Activated CD4-positive, alpha-beta T cell treated with anti-CD3 and anti-CD28 coated beads, Interleukin-2, amount 10 ng/mL, durations not matched to agents 7 days and 5 days (primary cell): Measurements from ENCODE around the gene LRRC8C. TPM values are rescaled to one million over a fixed set of nuclear protein-coding genes. Genes with fewer than 3 reads are reported as not detected.

Experiments used
- CTCF ChIA-PET: fragments of 350-600 bp; sonication (Branson Sonifier 250); formaldehyde crosslinking; loops from one replicate; lab custom pipeline; 2021; ENCODE audit warnings: antibody characterized with exemption; lab: Charles Lee
- POLR2A ChIA-PET: fragments of 350-600 bp; sonication (Branson Sonifier 250); formaldehyde crosslinking; loops from one replicate; lab custom pipeline; 2021; ENCODE audit warnings: antibody characterized with exemption; lab: Charles Lee
- DNase-seq: peaks from one replicate; pipeline ENCODE4 v3.0.0-alpha.2; 2020
- H3K27ac Mint-ChIP-seq: one replicate; pipeline ENCODE4 v1.8.0; 2021; ENCODE audit warnings: mild to moderate bottlenecking, moderate library complexity, mixed read lengths
- H3K27me3 Mint-ChIP-seq: one replicate; pipeline ENCODE4 v1.8.0; 2021; ENCODE audit warnings: mixed read lengths
- H3K36me3 Mint-ChIP-seq: one replicate; pipeline ENCODE4 v1.8.0; 2021; ENCODE audit warnings: low read depth, mixed read lengths
- H3K4me1 Mint-ChIP-seq: one replicate; pipeline ENCODE4 v1.8.0; 2021; ENCODE audit warnings: mixed read lengths
- H3K4me3 Mint-ChIP-seq: one replicate; pipeline ENCODE4 v1.8.0; 2021; ENCODE audit warnings: mild to moderate bottlenecking, moderate library complexity, mixed read lengths
- H3K9me3 Mint-ChIP-seq: one replicate; pipeline ENCODE4 v1.8.0; 2021; ENCODE audit warnings: mixed read lengths
- total RNA-seq, 2 experiments: library from RNA; stranded (reverse); gene quantifications; one replicate each; pipeline ENCODE4 v1.2.3, GENCODE V29; 2021

Gene LRRC8C
- total RNA-seq, 2 experiments from 2014 or later: 45.0 to 55.2 TPM

GRCh38 chr1:89686520-89686919, 53.6 kb downstream of the LRRC8C start:
- Mint-ChIP-seq H3K4me1 (peaks cover 54% of the 10 kb centered on the region), H3K27me3 (no peaks in the 10 kb centered on the region), H3K36me3 (peaks cover 83% of the 10 kb centered on the region), H3K4me3 (no peak overlapping the region), H3K27ac (no peak overlapping the region), H3K9me3 (peaks cover 3% of the 10 kb centered on the region)
- ChIA-PET CTCF (interaction anchor here (0.7 to 1.4 kb wide), 5 partner anchors 10 to 105 kb away, joined by 3 to 4 read pairs (median 3); no protein-coding TSS in a partner anchor), POLR2A (no interaction called here)
- no peak for DNase-seq

- Mint-ChIP-seq H3K36me3 (peaks cover 79% of the 10 kb centered on the region), H3K4me3 (no peak overlapping the region), H3K27me3 (no peaks in the 10 kb centered on the region)
Observed at GRCh38 chr1:89687254-89687653, 54.3 kb downstream of the LRRC8C start.

GRCh38 chr1:89688607-89689006, 55.7 kb downstream of the LRRC8C start:
- Mint-ChIP-seq H3K36me3 (peaks cover 84% of the 10 kb centered on the region), H3K27me3 (no peaks in the 10 kb centered on the region), H3K9me3 (peaks cover 3% of the 10 kb centered on the region), H3K4me1 (peaks cover 69% of the 10 kb centered on the region), H3K27ac (peak overlapping the region; percentile 21), H3K4me3 (no peak overlapping the region)
- POLR2A ChIA-PET: no interaction called here
- CTCF ChIA-PET: interaction anchor here (0.7 kb wide), 1 partner anchor 14 kb away, joined by 3 read pairs; no protein-coding TSS in a partner anchor
- no peak for DNase-seq

More at GRCh38 chr1:89687254-89687653, 54.3 kb downstream of the LRRC8C start:
- peaks cover 3% of the 10 kb centered on the region for H3K9me3 Mint-ChIP-seq
- H3K27ac Mint-ChIP-seq: peak overlapping the region; percentile 13
- H3K4me1 Mint-ChIP-seq: peaks cover 60% of the 10 kb centered on the region
- ChIA-PET POLR2A (no interaction called here), CTCF (interaction anchor here (1.2 to 1.4 kb wide), 2 partner anchors 9 to 23 kb away, joined by 3 read pairs; no protein-coding TSS in a partner anchor)
- DNase-seq: no peak

- Mint-ChIP-seq H3K4me3 (no peak overlapping the region), H3K9me3 (peaks cover 3% of the 10 kb centered on the region), H3K27ac (peak overlapping the region; percentile 4), H3K36me3 (peaks cover 88% of the 10 kb centered on the region), H3K27me3 (no peaks in the 10 kb centered on the region), H3K4me1 (peaks cover 74% of the 10 kb centered on the region)
- ChIA-PET CTCF (no interaction called here), POLR2A (no interaction called here)
- no peak for DNase-seq
Observed at GRCh38 chr1:89689234-89689633, 56.3 kb downstream of the LRRC8C start.

GRCh38 chr1:89690595-89690994, 57.7 kb downstream of the LRRC8C start:
- Mint-ChIP-seq H3K9me3 (peaks cover 3% of the 10 kb centered on the region), H3K27ac (no peak overlapping the region), H3K4me3 (no peak overlapping the region), H3K36me3 (peaks cover 83% of the 10 kb centered on the region), H3K4me1 (peaks cover 71% of the 10 kb centered on the region), H3K27me3 (no peaks in the 10 kb centered on the region)
- ChIA-PET POLR2A (no interaction called here), CTCF (no interaction called here)
- DNase-seq: no peak

GRCh38 chr1:89692601-89693521, 59.9 kb downstream of the LRRC8C start:
- ChIA-PET POLR2A (no interaction called here), CTCF (interaction anchor here (1.2 to 3.3 kb wide), 3 partner anchors 10 to 70 kb away, joined by 3 to 8 read pairs (median 3); no protein-coding TSS in a partner anchor)
- H3K36me3 Mint-ChIP-seq: peaks cover 81% of the 10 kb centered on the region
- peak overlapping the region; percentile 11 for H3K27ac Mint-ChIP-seq
- peaks cover 76% of the 10 kb centered on the region for H3K4me1 Mint-ChIP-seq
- H3K9me3 Mint-ChIP-seq: no peaks in the 10 kb centered on the region
- DNase-seq: no peak
- H3K27me3 Mint-ChIP-seq: no peaks in the 10 kb centered on the region
- no peak overlapping the region for H3K4me3 Mint-ChIP-seq

- POLR2A ChIA-PET: no interaction called here
- no peak overlapping the region for H3K4me3 Mint-ChIP-seq
- no peak for DNase-seq
Observed at GRCh38 chr1:89695847-89696246, 62.9 kb downstream of the LRRC8C start.

GRCh38 chr1:89697383-89697782, 64.5 kb downstream of the LRRC8C start:
- Mint-ChIP-seq H3K27me3 (no peaks in the 10 kb centered on the region), H3K36me3 (peaks cover 86% of the 10 kb centered on the region), H3K9me3 (peaks cover 4% of the 10 kb centered on the region), H3K4me1 (peaks cover 77% of the 10 kb centered on the region), H3K4me3 (no peak overlapping the region), H3K27ac (peak overlapping the region; percentile 90)
- POLR2A ChIA-PET: no interaction called here
- CTCF ChIA-PET: no interaction called here
- DNase-seq: no peak

More at GRCh38 chr1:89695847-89696246, 62.9 kb downstream of the LRRC8C start:
- Mint-ChIP-seq H3K27me3 (no peaks in the 10 kb centered on the region), H3K36me3 (peaks cover 82% of the 10 kb centered on the region), H3K4me1 (peaks cover 82% of the 10 kb centered on the region), H3K9me3 (peaks cover 4% of the 10 kb centered on the region), H3K27ac (peak overlapping the region; percentile 57)
- CTCF ChIA-PET: interaction anchor here (0.9 to 1.6 kb wide), 7 partner anchors 8 to 67 kb away, joined by 3 to 6 read pairs (median 3); no protein-coding TSS in a partner anchor

- DNase-seq: no peak
- Mint-ChIP-seq H3K4me1 (peaks cover 75% of the 10 kb centered on the region), H3K27ac (peak overlapping the region; percentile 90), H3K4me3 (no peak overlapping the region), H3K9me3 (peaks cover 4% of the 10 kb centered on the region), H3K27me3 (no peaks in the 10 kb centered on the region), H3K36me3 (peaks cover 84% of the 10 kb centered on the region)
- POLR2A ChIA-PET: interaction anchor here (0.7 kb wide), 1 partner anchor 67 kb away, joined by 3 read pairs; no protein-coding TSS in a partner anchor
- CTCF ChIA-PET: interaction anchor here (2.2 kb wide), 1 partner anchor 21 kb away, joined by 7 read pairs; no protein-coding TSS in a partner anchor
Observed at GRCh38 chr1:89698020-89698560, 65.2 kb downstream of the LRRC8C start.

- Mint-ChIP-seq H3K9me3 (peaks cover 7% of the 10 kb centered on the region), H3K4me3 (peak overlapping the region; percentile 27), H3K27me3 (no peaks in the 10 kb centered on the region), H3K36me3 (peaks cover 84% of the 10 kb centered on the region), H3K4me1 (peaks cover 76% of the 10 kb centered on the region), H3K27ac (peak overlapping the region; percentile 90)
- POLR2A ChIA-PET: interaction anchor here (0.7 to 0.8 kb wide), 2 partner anchors 21 to 68 kb away, joined by 3 to 5 read pairs; no protein-coding TSS in a partner anchor
- DNase-seq: no peak
- CTCF ChIA-PET: interaction anchor here (0.6 to 2.2 kb wide), 4 partner anchors 19 to 265 kb away, joined by 3 to 7 read pairs (median 6); no protein-coding TSS in a partner anchor
Observed at GRCh38 chr1:89698624-89699023, 65.7 kb downstream of the LRRC8C start.

- CTCF ChIA-PET: interaction anchor here (0.6 to 2.2 kb wide), 4 partner anchors 18 to 264 kb away, joined by 3 to 7 read pairs (median 6); no protein-coding TSS in a partner anchor
- Mint-ChIP-seq H3K27me3 (no peaks in the 10 kb centered on the region), H3K27ac (peak overlapping the region; percentile 90), H3K4me1 (peaks cover 75% of the 10 kb centered on the region), H3K4me3 (no peak overlapping the region), H3K9me3 (peaks cover 13% of the 10 kb centered on the region), H3K36me3 (peaks cover 85% of the 10 kb centered on the region)
- POLR2A ChIA-PET: interaction anchor here (0.8 kb wide), 1 partner anchor 20 kb away, joined by 5 read pairs; no protein-coding TSS in a partner anchor
- peak; percentile 13 for DNase-seq
Observed at GRCh38 chr1:89699451-89699986, 66.6 kb downstream of the LRRC8C start.

- H3K36me3 Mint-ChIP-seq: peaks cover 79% of the 10 kb centered on the region
- peak overlapping the region; percentile 27 for H3K27ac Mint-ChIP-seq
- no peak for DNase-seq
- ChIA-PET POLR2A (no interaction called here), CTCF (interaction anchor here (1.1 kb wide), 1 partner anchor 9 kb away, joined by 3 read pairs; no protein-coding TSS in a partner anchor)
- H3K4me1 Mint-ChIP-seq: peaks cover 68% of the 10 kb centered on the region
- H3K9me3 Mint-ChIP-seq: peaks cover 13% of the 10 kb centered on the region
- H3K4me3 Mint-ChIP-seq: no peak overlapping the region
- no peaks in the 10 kb centered on the region for H3K27me3 Mint-ChIP-seq
Observed at GRCh38 chr1:89701746-89702241, 68.9 kb downstream of the LRRC8C start.
